ENCODE measurements around the gene GPRIN2. TPM values are rescaled to one million over a fixed set of nuclear protein-coding genes. Genes with fewer than 3 reads are reported as not detected.
A peak's percentile ranks its signal among the peaks of the same experiment; 100 is the strongest.

The GPRIN2 gene
- total RNA-seq, 4 donors from 2014 or later, result 32.8 to 61.2 (median 40.4) TPM

DNA sequence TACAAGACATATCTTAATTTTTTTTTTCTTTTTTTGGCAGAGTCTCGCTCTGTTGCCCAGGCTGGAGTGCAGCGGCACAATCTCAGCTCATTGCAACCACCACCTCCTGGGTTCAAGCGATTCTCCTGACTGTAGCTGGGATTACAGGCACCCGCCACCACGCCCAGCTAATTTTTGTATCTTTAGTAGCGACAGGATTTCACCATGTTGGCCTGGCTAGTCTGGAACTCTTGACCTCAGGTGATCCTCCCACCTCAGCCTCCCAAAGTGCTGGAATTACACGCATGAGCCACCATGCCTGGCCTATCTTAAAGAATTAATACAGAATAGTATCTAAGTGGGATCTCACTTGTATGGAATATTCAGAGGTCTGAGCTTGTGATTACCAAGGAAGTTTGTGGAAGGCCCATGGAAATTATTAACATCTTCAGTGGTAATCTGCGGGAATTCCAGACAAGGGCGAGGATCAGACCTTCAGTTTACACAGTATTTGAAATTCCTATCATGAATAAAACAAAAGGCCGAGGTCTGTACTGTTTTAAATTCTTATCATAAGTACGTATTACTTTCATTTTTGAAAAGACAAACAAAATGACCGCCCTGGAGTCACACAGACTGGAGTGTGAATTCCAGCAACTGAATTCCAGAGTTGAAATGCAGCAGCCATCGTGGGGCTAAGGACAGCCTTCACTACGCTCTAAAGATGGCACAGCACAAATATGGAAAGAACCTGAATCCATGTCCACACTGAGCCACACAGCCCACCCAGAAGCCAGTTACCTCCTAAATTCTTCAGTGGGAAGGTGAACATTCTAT lies 16.7 kb downstream of the GPRIN2 start:
- peaks cover 32% of the 10 kb centered on the region for H3K27me3 ChIP-seq
- DNase-seq (ENCODE audit: low spot score in 2 of 2), result peak; percentile 25 to 75
- H3K9me3 ChIP-seq, result no peaks in the 10 kb centered on the region
- no peak overlapping the region for H3K4me3 ChIP-seq
- peaks cover 14% of the 10 kb centered on the region for H3K4me1 ChIP-seq
- no peaks in the 10 kb centered on the region for H3K36me3 ChIP-seq
- no peak for TF ChIP-seq POLR2A (IDR thresholded peaks at IDR 0.05)
- TF ChIP-seq CTCF (IDR thresholded peaks at IDR 0.05), result no peak
- TF ChIP-seq EP300 (IDR thresholded peaks at IDR 0.05), result no peak
- no peak for TF ChIP-seq POLR2AphosphoS5 (IDR thresholded peaks at IDR 0.05)
- 80% methylated on average over 14 of the region's 14 CpGs for WGBS
- no peak overlapping the region for H3K27ac ChIP-seq

GRCh38 chr10:46538717-46539426 lies 17.6 kb downstream of the GPRIN2 start:
- H3K27ac ChIP-seq, result no peak overlapping the region

DNA sequence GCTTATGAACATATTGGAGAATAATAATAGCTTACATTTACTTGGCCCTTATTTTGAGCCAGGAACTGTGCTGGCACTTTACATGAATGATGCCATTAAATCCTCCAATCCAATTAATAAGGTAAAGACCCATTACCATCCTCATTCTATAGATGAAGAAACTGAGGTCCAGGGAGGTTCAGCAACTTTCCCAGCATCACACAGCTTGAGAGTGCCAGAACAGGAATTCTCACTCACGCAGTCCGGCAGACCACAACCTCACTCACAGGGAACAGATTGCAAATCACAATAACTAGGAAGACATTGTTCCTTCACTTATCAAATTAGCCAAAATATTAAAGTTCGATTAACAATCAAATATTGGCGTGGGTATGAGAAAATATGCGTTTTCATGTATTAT lies 18.3 kb downstream of the GPRIN2 start:
- no peak overlapping the region for H3K4me3 ChIP-seq
- 95% methylated on average over 5 of the region's 5 CpGs for WGBS
- H3K4me1 ChIP-seq, result peaks cover 9% of the 10 kb centered on the region
- H3K27me3 ChIP-seq, result peaks cover 32% of the 10 kb centered on the region
- H3K27ac ChIP-seq, result no peak overlapping the region
- no peak for DNase-seq (ENCODE audit: low spot score in 2 of 2)
- no peaks in the 10 kb centered on the region for H3K36me3 ChIP-seq
- no peaks in the 10 kb centered on the region for H3K9me3 ChIP-seq
- TF ChIP-seq POLR2A (IDR thresholded peaks at IDR 0.05), result no peak
- no peak for TF ChIP-seq EP300 (IDR thresholded peaks at IDR 0.05)
- no peak for TF ChIP-seq CTCF (IDR thresholded peaks at IDR 0.05)
- no peak for TF ChIP-seq POLR2AphosphoS5 (IDR thresholded peaks at IDR 0.05)

More at GRCh38 chr10:46538717-46539426, 17.6 kb downstream of the GPRIN2 start:
- TF ChIP-seq POLR2A (IDR thresholded peaks at IDR 0.05), result no peak
- no peak for TF ChIP-seq EP300 (IDR thresholded peaks at IDR 0.05)
- no peak for TF ChIP-seq POLR2AphosphoS5 (IDR thresholded peaks at IDR 0.05)
- no peak for TF ChIP-seq CTCF (IDR thresholded peaks at IDR 0.05)
- no peaks in the 10 kb centered on the region for H3K36me3 ChIP-seq
- H3K4me3 ChIP-seq, result no peak overlapping the region
- peaks cover 32% of the 10 kb centered on the region for H3K27me3 ChIP-seq
- H3K4me1 ChIP-seq, result peaks cover 9% of the 10 kb centered on the region
- H3K9me3 ChIP-seq, result no peaks in the 10 kb centered on the region
- WGBS, result 80% methylated on average over 3 of the region's 3 CpGs
- no peak for DNase-seq (ENCODE audit: low spot score in 2 of 2)

- H3K4me1 ChIP-seq, result peaks cover 9% of the 10 kb centered on the region
- H3K36me3 ChIP-seq, result no peaks in the 10 kb centered on the region
- H3K4me3 ChIP-seq, result no peak overlapping the region
- H3K9me3 ChIP-seq, result no peaks in the 10 kb centered on the region
- H3K27me3 ChIP-seq, result peaks cover 32% of the 10 kb centered on the region
- H3K27ac ChIP-seq, result no peak overlapping the region
- TF ChIP-seq POLR2A (IDR thresholded peaks at IDR 0.05) (no peak), CTCF (IDR thresholded peaks at IDR 0.05) (no peak), POLR2AphosphoS5 (IDR thresholded peaks at IDR 0.05) (no peak), EP300 (IDR thresholded peaks at IDR 0.05) (no peak)
- peak; percentile 29 to 47 for DNase-seq (ENCODE audit: low spot score in 2 of 2)
- 90% methylated on average over 5 of the region's 5 CpGs for WGBS
Measured at GRCh38 chr10:46537309-46537708, 19.1 kb downstream of the GPRIN2 start.

DNA sequence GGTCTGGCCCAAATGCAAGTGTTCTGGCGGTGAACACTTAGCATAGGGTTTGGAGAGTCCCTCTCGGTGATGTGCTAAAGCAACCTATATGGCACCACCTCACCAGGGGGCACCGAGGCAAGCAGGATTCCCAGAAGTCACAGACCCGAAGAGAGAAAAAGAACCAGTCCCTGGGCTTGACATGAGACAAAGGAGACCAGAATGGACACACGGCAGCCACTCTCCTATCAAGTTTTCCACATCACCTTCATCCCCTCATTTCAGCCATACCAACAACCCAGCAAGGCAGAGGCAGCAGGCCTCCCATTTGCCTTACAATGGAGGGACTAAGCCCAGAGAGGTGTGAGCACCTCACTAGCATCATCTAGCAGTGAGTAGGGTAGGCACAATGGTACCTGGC lies 19.7 kb downstream of the GPRIN2 start:
- H3K27me3 ChIP-seq, result peaks cover 32% of the 10 kb centered on the region
- no peaks in the 10 kb centered on the region for H3K9me3 ChIP-seq
- H3K4me1 ChIP-seq, result peaks cover 9% of the 10 kb centered on the region
- 81% methylated on average over 5 of the region's 5 CpGs for WGBS
- H3K4me3 ChIP-seq, result no peak overlapping the region
- TF ChIP-seq POLR2A (IDR thresholded peaks at IDR 0.05) (no peak), CTCF (IDR thresholded peaks at IDR 0.05) (no peak), POLR2AphosphoS5 (IDR thresholded peaks at IDR 0.05) (no peak), EP300 (IDR thresholded peaks at IDR 0.05) (no peak)
- peak; percentile 57 to 75 for DNase-seq (ENCODE audit: low spot score in 2 of 2)
- H3K36me3 ChIP-seq, result no peaks in the 10 kb centered on the region
- no peak overlapping the region for H3K27ac ChIP-seq
